Inferior parietal cortex (tissue), 1 donor: ENCODE measurements around the gene ITPR1.
A peak's percentile ranks its signal among the peaks of the same experiment; 100 is the strongest.

Experiments
- DNase-seq: peaks from one replicate; pipeline ENCODE4 v3.0.0-alpha.2; 2016; ENCODE audit errors: extremely low spot score

The ITPR1 gene

DNA sequence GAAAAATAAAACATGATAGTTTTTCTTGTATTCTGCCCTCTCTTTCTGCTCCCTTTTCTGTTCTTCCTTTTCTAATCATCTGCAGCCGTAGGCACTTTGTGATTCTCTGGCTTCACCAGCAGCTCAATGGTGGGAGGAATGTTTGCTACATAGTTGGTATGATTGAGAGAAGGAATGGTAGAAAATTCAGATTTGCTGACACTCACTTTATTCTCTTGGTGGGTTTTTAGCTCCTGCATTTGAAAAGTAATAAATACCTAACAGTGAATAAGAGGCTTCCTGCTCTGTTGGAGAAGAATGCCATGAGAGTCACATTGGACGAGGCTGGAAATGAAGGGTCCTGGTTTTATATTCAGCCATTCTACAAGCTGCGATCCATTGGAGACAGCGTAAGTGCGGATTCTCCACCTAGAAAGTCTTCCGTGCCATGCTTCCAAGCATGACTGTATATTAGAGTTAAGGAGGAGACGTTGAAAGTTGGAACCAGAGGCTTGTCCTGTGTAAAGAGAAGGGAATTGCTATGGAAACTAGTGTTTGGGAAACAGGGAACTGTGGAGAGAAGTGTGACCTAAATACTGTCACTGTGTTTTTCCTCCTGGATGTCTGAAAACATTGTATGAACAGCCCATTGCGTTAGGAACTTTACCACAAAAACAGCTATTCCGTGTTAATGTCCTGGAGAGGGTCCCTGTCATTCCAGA, 148.9 kb downstream of the ITPR1 start:
- no peak for DNase-seq

DNA sequence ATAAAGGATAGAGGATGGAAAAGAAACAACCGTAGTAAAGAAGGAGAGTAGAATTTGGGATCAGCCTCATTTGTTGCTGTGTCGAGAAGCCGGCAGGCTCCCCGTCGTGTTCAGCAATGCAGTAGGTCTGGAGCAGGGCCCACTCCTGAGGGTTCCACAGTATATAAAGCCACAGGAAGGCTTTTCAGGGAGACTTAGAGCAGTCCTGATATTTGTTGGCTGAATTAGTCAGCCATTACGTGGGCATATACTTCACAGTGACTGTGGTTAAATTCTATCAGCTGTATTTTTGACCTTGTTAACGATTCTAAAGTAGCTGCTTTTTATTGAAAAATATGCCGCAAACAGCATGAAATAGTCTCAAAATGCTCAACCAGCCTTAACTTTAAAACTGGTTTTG, 149.5 kb downstream of the ITPR1 start:
- DNase-seq: no peak

- DNase-seq: peak; percentile 41
Observed at GRCh38 chr3:4643904-4644547, 150.9 kb downstream of the ITPR1 start.

DNA sequence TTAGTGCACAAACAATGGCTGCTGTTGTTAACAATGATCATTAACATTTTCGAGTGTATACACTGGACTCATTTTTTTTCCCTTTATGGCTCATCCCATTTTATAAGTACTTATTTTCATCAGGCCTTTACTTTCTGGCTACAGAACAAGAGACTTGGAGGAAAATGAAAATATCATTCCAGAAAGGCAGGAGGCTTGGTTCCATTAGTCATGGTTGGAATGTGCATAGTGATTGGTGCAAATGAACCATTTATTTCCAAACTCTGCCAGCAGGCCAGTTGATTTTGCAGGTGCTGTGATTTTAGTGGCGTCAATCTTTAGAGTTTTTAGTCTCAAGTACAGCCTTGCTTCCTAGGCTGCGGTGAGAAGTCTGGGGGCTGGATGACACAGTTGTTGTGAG, 151.8 kb downstream of the ITPR1 start:
- DNase-seq: no peak

GRCh38 chr3:4645468-4645867, 152.3 kb downstream of the ITPR1 start:
- no peak for DNase-seq

DNA sequence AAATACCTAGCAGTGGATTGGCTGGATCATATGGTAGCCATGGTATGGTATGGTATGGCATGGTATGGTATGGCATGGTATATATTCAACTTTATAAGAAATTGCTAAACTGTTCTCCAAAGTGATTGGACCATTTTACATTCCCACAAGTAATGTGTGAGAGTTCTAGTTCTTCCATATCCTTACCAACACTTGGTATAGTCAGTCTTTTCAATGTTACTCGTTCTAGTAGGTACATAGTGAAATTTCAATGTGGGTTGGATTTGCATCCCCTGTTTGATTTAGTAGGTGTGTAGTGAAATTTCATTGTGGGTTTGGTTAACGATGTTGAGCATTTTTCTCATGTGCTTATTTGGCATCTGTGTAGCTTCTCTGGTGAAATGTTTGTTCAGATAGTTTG, 154.3 kb downstream of the ITPR1 start:
- no peak for DNase-seq

DNA sequence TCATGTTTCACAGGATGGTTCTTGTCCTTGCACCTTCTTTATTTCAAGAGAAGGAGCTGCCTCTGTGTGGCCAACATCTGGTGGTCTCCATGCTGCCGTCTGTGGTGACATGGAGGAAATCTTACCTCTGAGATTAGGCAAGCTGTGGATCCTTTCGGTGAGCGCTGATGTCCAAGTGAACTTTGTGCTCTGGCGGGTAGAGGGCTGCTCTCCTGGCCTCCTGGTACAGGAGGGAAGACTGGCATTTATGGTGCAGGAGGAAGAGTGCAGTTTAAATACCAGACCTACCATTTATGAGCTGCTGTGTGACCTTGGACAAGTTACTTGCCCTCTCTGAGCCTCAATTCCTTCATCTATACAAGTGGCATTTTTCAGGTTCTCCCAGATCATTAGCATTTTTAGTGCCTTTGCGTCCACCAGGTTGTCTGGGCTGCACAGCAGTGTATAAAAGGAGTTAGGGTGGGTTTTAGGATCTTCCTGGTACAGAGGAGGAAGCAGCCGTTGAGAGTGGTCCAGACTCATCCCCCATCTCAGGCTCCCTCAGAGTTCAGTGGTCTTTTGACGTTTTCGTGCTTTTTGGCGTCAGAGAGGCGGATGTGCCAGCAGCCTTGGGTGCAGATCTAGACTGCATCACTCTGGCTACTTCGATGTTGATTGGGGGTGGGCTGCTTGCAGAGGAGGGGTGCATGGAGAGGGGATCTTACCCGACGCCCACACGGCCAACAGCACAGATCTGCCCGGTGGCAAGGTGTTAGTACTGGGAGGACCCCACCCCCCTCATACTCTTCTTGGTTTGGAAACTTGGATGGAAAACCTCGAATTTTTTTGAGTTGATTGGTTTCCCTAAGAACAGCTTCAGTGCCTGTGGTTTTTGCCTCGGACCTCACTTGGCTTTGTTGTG, 162.2 kb downstream of the ITPR1 start:
- no peak for DNase-seq

- peak; percentile 78 for DNase-seq
Observed at GRCh38 chr3:4656059-4656458, 162.9 kb downstream of the ITPR1 start.

- DNase-seq: no peak
Observed at GRCh38 chr3:4656626-4657328, 163.6 kb downstream of the ITPR1 start.

DNA sequence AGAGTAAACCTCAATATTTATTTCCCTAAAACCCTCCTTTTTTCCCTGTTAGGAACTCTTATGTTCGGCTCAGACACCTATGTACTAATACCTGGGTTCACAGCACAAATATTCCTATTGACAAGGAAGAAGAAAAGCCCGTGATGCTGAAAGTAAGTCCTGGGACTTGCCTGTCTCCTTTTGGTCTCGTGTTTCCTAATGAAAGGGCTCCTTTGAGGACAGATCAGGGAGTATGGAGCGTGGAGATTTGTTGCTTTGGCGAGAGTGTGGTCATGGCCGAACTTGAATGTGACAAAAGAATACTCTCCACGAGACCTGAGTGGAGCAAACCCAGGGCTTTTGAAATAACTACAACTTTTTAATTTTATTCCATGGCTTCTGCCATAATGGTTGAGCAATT, 167.8 kb downstream of the ITPR1 start:
- DNase-seq: no peak

DNA sequence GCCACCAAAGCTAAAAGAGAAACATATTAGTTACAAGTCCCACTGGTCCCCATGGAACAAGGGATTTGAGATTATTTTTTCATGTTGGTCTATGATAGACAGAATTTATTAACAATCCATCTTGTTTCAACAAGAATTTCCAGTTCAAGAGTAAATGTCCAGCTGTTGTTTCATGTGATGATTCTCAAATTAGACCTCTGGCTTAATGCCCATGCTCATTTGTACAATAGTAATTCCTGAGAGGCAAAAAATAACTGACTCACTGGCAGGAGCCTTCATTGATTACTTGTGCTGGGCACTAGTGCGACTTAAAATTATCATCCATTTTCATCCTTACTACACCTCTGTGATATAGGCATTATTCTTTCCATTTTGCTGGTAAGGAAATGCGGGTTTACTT, 171.3 kb downstream of the ITPR1 start:
- no peak for DNase-seq

DNA sequence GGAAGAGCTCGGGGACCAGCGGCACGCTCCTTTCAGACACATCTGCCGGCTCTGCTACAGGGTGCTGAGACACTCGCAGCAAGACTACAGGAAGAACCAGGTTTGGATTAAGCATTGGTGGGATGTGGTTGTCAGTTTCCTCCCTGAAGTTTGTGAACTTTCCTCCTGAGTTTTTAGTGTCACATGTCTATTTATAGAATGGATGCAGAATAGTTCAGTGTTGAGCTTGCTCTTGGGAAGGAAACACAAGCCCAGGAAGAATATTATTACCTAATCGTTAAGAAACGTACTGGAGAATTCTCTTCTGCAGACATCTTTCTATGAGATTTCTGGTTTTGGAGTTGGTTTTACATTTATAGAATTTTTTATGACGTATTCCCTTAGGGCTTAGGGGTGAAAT, 172.0 kb downstream of the ITPR1 start:
- DNase-seq: no peak

- no peak for DNase-seq
Observed at GRCh38 chr3:4666071-4666470, 172.9 kb downstream of the ITPR1 start.

GRCh38 chr3:4670352-4670751, 177.2 kb downstream of the ITPR1 start:
- no peak for DNase-seq

DNA sequence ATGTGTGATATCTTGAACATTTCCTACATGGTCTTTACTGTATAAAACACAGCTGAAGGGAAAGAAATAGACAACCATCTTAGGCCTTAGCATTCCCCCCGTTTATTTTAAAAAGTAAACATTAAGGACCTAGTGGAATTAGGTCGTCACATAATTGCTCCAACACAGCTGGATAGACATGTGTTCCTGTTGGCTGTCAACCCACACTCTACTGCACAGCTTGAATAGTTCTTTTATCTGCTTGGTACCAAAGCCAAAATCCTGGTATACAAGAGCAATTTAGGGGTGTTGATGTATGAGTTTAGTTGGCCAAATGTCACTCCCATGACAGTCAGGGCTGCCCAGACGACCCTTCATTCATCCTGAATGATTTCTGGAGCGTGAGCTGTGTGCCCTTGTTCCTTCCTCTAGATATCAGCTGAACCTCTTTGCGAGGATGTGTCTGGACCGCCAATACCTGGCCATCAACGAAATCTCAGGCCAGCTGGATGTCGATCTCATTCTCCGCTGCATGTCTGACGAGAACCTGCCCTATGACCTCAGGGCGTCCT, 179.7 kb downstream of the ITPR1 start:
- no peak for DNase-seq

GRCh38 chr3:4674216-4674615, 181.1 kb downstream of the ITPR1 start:
- no peak for DNase-seq

DNA sequence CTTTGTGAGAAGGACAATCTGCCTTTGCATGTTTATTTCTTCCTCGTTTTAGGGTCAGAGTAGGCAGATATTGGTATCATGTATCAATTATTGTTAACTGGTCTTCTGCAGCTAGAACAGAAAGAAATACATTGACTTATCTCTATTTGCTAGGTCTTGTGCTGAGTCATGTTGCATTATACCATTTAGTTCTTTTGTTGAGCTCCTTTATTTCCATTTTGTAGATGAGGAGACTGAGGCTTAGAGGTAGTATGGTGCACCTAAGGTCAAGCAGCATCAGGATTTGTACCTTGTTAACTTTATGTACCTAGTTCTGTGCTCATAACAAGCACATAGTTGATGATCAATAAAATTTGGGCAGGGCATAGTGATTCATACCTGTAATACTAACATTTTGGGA, 182.6 kb downstream of the ITPR1 start:
- no peak for DNase-seq

DNA sequence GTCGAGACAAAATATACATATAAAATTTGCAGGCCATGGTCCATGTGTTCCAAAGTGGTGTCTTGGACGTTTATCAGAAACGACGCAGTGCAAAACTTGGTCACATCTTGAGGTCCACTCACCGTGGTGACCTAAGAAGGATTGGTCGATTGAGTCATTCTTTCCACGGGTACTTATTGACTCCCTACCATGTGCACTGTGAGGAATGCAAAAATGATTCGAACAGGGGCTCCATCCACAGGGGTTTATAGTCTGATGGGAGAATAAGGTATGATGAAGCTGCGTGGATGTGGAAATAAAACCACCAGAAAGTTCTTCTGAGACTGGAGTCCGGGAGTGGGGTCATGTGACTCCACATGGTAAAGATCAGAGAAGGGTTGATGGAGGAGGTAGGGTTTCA, 185.2 kb downstream of the ITPR1 start:
- no peak for DNase-seq

DNA sequence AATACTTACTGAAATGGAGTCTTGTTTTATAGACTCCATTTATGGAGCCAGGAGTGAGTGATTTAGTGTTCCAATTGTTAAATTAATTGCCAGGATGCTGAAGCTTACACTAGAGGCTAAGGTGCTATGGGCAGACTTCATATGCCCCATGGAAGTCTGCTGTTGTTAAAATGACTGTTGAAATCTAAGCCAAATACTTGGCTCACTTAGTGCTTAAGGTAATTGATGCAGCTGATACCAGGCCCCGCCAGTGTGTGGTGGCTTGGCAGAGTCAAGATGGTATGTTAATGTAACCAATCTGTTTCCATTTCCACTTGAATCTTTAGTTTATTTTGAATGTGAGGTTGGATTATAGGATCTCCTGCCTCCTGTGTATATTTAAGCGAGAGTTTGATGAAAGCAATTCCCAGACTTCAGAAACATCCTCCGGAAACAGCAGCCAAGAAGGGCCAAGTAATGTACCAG, 187.1 kb downstream of the ITPR1 start:
- DNase-seq: no peak

- DNase-seq: no peak
Observed at GRCh38 chr3:4680871-4681300, 187.7 kb downstream of the ITPR1 start.

GRCh38 chr3:4681301-4681700, 188.2 kb downstream of the ITPR1 start:
- DNase-seq: no peak

DNA sequence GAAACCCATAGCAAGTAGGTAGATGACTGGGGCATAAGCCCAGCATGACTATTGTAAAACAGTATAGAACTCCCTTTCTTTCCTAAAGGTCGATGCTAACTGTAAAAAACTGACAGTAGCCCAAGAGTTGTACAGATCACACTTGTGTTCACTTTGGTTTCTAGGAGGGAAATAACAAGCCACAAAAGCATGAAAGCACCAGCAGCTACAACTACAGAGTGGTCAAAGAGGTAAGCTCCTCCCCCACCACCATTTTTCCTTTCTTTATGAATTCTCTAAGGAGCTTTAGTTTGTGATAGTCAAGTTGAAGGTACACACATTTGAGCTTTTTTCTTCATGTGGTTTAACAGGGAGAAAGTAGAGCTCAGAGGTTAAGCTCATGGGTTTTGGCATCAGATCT, 191.0 kb downstream of the ITPR1 start:
- DNase-seq: no peak
